Mesenchymal stem cell (in vitro differentiated cells and primary cell): ENCODE measurements around the gene IL3RA.
"Not testable (repeated sequence)": the region's sequence is repeated elsewhere in the genome, so short reads cannot be mapped to it uniquely, and the experiment has no call there.

Experiments used
- DNase-seq: peaks from one replicate; pipeline ENCODE4 v3.0.0-alpha.2; 2013
- H2AFZ ChIP-seq: one replicate; pipeline ENCODE4 v1.6.1; 2013; ENCODE audit warnings: low read depth, mild to moderate bottlenecking, control low read depth, inconsistent platforms, low read length, moderate library complexity
- H2AK5ac ChIP-seq: 2 replicates; pipeline ENCODE4 v1.6.1; 2013; ENCODE audit warnings: low read length, moderate library complexity, mild to moderate bottlenecking, inconsistent platforms; ENCODE audit not compliant: severe bottlenecking
- H2BK120ac ChIP-seq: one replicate; pipeline ENCODE4 v1.6.1; 2013; ENCODE audit warnings: low read depth, mild to moderate bottlenecking, inconsistent platforms, low read length, moderate library complexity
- H2BK12ac ChIP-seq, 2 experiments: one replicate each; pipeline ENCODE4 v1.6.1; 2013; ENCODE audit warnings: inconsistent platforms in 2 of 2, low read length in 2 of 2, mild to moderate bottlenecking in 2 of 2, moderate library complexity in 2 of 2, control low read depth in 1 of 2
- H2BK15ac ChIP-seq: one replicate; pipeline ENCODE4 v1.6.1; 2013; ENCODE audit warnings: mild to moderate bottlenecking, low read depth, inconsistent platforms; ENCODE audit not compliant: poor library complexity, severe bottlenecking
- H2BK5ac ChIP-seq: 2 replicates; pipeline ENCODE4 v1.6.1; 2013; ENCODE audit warnings: low read depth, mild to moderate bottlenecking, low read length, control low read depth, inconsistent platforms; ENCODE audit not compliant: poor library complexity, severe bottlenecking
- H3K14ac ChIP-seq, 2 experiments: one replicate each; pipeline ENCODE4 v1.6.1; 2013; ENCODE audit warnings: inconsistent platforms in 2 of 2, low read length in 2 of 2, control low read depth in 1 of 2, mild to moderate bottlenecking in 1 of 2, moderate library complexity in 1 of 2
- H3K18ac ChIP-seq, 2 experiments: one replicate each; pipeline ENCODE4 v1.6.1; 2013; ENCODE audit warnings: inconsistent platforms in 2 of 2, low read length in 2 of 2, control low read depth in 1 of 2, low read depth in 1 of 2, mild to moderate bottlenecking in 1 of 2
- H3K23ac ChIP-seq, 2 experiments: one replicate each; pipeline ENCODE4 v1.6.1; 2013; ENCODE audit warnings: inconsistent platforms in 2 of 2, low read length in 2 of 2, mild to moderate bottlenecking in 2 of 2, moderate library complexity in 2 of 2, control low read depth in 1 of 2
- H3K27ac ChIP-seq: 2 replicates; pipeline ENCODE4 v1.5.1; 2013; ENCODE audit warnings: mild to moderate bottlenecking, moderate library complexity, low read length, control low read depth, inconsistent platforms; ENCODE audit not compliant: poor library complexity, severe bottlenecking
- H3K27me3 ChIP-seq, 2 experiments: 2 replicates each; pipeline versions ENCODE4 v1.6.1 to v1.7.0; 2013; ENCODE audit warnings: low read length in 2 of 2, mild to moderate bottlenecking in 2 of 2, moderate library complexity in 2 of 2, control low read depth in 1 of 2, inconsistent platforms in 1 of 2; ENCODE audit not compliant: control insufficient read depth in 1 of 2, insufficient read depth in 1 of 2
- H3K36me3 ChIP-seq, 2 experiments: 2 replicates each; pipeline versions ENCODE4 v1.6.1 to v1.7.0; 2013; ENCODE audit warnings: low read length in 2 of 2, control low read depth in 1 of 2, inconsistent platforms in 1 of 2, low read depth in 1 of 2, mild to moderate bottlenecking in 1 of 2; ENCODE audit not compliant: insufficient read depth in 2 of 2, control insufficient read depth in 1 of 2
- H3K4ac ChIP-seq, 2 experiments: one replicate each; pipeline ENCODE4 v1.6.1; 2013; ENCODE audit warnings: inconsistent platforms in 2 of 2, low read length in 2 of 2, mild to moderate bottlenecking in 2 of 2, moderate library complexity in 2 of 2, control low read depth in 1 of 2, low read depth in 1 of 2
- H3K4me1 ChIP-seq: 2 replicates; pipeline ENCODE4 v1.6.1; 2013; ENCODE audit warnings: low read depth, low read length, control low read depth; ENCODE audit not compliant: control insufficient read depth, insufficient read depth
- H3K4me2 ChIP-seq: 2 replicates; pipeline ENCODE4 v1.6.1; 2013; ENCODE audit warnings: low read length, mild to moderate bottlenecking, inconsistent platforms; ENCODE audit not compliant: poor library complexity, severe bottlenecking
- H3K4me3 ChIP-seq, 2 experiments: 2 replicates each; pipeline versions ENCODE4 v1.5.1 to v1.7.0; 2013; ENCODE audit warnings: low read length in 2 of 2, mild to moderate bottlenecking in 2 of 2, control low read depth in 1 of 2, low read depth in 1 of 2; ENCODE audit not compliant: insufficient read depth in 1 of 2
- H3K79me1 ChIP-seq: replicated peaks from 2 replicates; pipeline ENCODE4 v1.6.1; 2013; ENCODE audit warnings: mild to moderate bottlenecking, control low read depth, low read length, inconsistent platforms; ENCODE audit not compliant: poor library complexity, severe bottlenecking
- H3K9ac ChIP-seq: 2 replicates; pipeline ENCODE4 v1.7.0; 2013; ENCODE audit warnings: mild to moderate bottlenecking, low read length, moderate library complexity
- H3K9me3 ChIP-seq: 2 replicates; pipeline ENCODE4 v1.7.0; 2013; ENCODE audit warnings: mild to moderate bottlenecking, low read length; ENCODE audit not compliant: control insufficient read depth
- H4K8ac ChIP-seq: one replicate; pipeline ENCODE4 v1.6.1; 2013; ENCODE audit warnings: inconsistent platforms, mild to moderate bottlenecking, low read length, moderate library complexity
- H4K91ac ChIP-seq: one replicate; pipeline ENCODE4 v1.6.1; 2013; ENCODE audit warnings: mild to moderate bottlenecking, low read length, inconsistent platforms
- WGBS: methylation state at CpG from one replicate; pipeline ENCODE4 v1.1.7; 2013; ENCODE audit warnings: mixed read lengths; 5-methylcytosine and 5-hydroxymethylcytosine counted together

Gene IL3RA

DNA sequence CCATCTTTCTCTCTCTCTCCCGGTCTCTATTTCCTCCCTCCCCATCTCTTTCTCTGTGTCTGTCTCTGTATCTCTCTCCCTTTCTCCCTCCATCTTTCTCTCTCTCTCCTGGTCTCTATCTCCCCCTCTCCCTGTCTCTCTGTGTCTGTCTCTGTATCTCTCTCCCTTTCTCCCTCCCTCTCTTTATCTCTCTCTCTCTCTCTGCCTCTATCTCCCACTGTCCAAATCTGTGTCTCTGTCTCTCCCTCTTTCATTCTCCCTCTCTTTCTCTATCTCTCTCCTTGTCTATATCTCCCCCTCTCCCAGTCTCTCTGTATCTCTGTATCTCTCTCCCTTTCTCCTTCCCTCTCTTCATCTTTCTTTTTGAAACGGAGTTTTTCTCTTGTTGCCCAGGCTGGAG lies 23.6 kb downstream of the IL3RA start:
- no peak overlapping the region for H2BK12ac ChIP-seq

DNA sequence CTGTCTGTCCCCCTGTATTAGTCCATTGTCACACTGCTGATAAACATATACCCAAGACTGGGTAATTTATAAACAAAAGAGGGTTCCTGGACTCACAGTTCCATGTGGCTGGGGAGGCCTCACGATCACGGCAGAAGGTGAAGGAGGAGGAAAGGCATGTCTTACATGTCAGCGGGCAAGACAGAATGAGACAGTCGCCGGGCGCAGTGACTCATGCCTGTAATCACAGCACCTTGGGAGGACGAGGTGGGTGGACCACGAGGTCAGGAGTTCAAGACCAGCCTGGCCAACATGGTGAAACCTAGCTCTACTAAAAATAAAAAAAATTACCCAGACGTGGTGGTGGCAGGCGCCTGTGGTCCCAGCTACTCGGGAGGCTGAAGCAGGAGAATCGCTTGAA lies 24.7 kb downstream of the IL3RA start:
- Histone ChIP-seq H3K4me3 (no peak overlapping the region), H3K27me3 (no peaks in the 10 kb centered on the region), H3K4me2 (no peak overlapping the region), H3K4me1 (no peaks in the 10 kb centered on the region), H2BK5ac (no peak overlapping the region), H3K36me3 (peaks cover 0 to 11% of the 10 kb centered on the region in 2 experiments), H3K27ac (no peak overlapping the region), H2AK5ac (no peak overlapping the region), H3K79me1 (no peaks in the 10 kb centered on the region), H2BK12ac (no peak overlapping the region), H3K4ac (no peak overlapping the region), H3K18ac (no peak overlapping the region), H2AFZ (no peak overlapping the region), H3K14ac (no peak overlapping the region), H4K8ac (no peak overlapping the region), H3K9me3 (peaks cover 2% of the 10 kb centered on the region), H4K91ac (peak overlapping the region; percentile 27), H2BK120ac (no peak overlapping the region), H2BK15ac (no peak overlapping the region), H3K9ac (no peak overlapping the region), H3K23ac (no peak overlapping the region)
- 61% methylated on average over 12 of the region's 12 CpGs for WGBS
- DNase-seq, result peak; percentile 43

More for the DNA sequence above, 23.6 kb downstream of the IL3RA start:
- Histone ChIP-seq H3K79me1 (no peaks in the 10 kb centered on the region), H3K9ac (no peak overlapping the region), H4K91ac (no peak overlapping the region), H3K18ac (no peak overlapping the region), H3K36me3 (peaks cover 4 to 11% of the 10 kb centered on the region in 2 experiments), H2AK5ac (no peak overlapping the region), H3K27me3 (no peaks in the 10 kb centered on the region), H3K4me1 (peaks cover 1% of the 10 kb centered on the region), H4K8ac (no peak overlapping the region), H2BK15ac (no peak overlapping the region), H2BK120ac (no peak overlapping the region), H3K23ac (no peak overlapping the region), H2AFZ (no peak overlapping the region), H3K4me2 (no peak overlapping the region), H2BK5ac (no peak overlapping the region), H3K9me3 (peaks cover 2% of the 10 kb centered on the region), H3K4ac (no peak overlapping the region), H3K4me3 (no peak overlapping the region), H3K14ac (no peak overlapping the region), H3K27ac (no peak overlapping the region)
- DNase-seq, result no peak
- 88% methylated on average over 2 of the region's 2 CpGs for WGBS

DNA sequence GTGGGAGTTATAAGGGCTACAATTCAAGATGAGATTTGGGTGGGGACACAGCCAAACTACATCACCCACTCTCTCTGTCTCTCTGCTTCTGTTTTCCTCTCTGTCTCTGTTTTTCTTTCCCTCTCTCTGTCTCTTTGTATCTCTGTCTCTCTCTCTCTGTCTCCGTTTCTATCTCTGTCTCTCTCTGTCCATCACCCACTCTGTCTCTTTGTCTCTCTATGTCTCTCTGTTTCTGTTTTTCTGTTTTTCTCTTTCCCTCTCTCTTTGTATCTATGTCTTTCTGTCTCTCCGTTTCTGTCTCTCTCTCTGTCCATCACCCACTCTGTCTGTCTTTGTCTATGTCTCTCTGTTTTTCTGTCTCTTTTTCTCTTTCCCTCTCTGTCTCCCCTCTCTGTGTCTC lies 25.3 kb downstream of the IL3RA start:
- H4K8ac ChIP-seq, result no peak overlapping the region
- H3K9ac ChIP-seq, result no peak overlapping the region
- no peak overlapping the region for H2AK5ac ChIP-seq
- H3K79me1 ChIP-seq, result no peaks in the 10 kb centered on the region
- no peak overlapping the region for H2BK5ac ChIP-seq
- no peak overlapping the region for H2AFZ ChIP-seq
- no peaks in the 10 kb centered on the region for H3K4me1 ChIP-seq
- peaks cover 0 to 11% of the 10 kb centered on the region in 2 experiments for H3K36me3 ChIP-seq
- no peak overlapping the region for H3K4me2 ChIP-seq
- no peak overlapping the region for H2BK12ac ChIP-seq
- H3K4me3 ChIP-seq, result no peak overlapping the region
- H2BK15ac ChIP-seq, result no peak overlapping the region
- H3K23ac ChIP-seq, result no peak overlapping the region
- H3K14ac ChIP-seq, result no peak overlapping the region
- no peaks in the 10 kb centered on the region for H3K27me3 ChIP-seq
- H2BK120ac ChIP-seq, result no peak overlapping the region
- H3K27ac ChIP-seq, result no peak overlapping the region
- no peak overlapping the region for H4K91ac ChIP-seq
- no peak overlapping the region for H3K4ac ChIP-seq
- no peak overlapping the region for H3K18ac ChIP-seq
- 86% methylated on average over 2 of the region's 2 CpGs for WGBS
- DNase-seq, result no peak
- peaks cover 2% of the 10 kb centered on the region for H3K9me3 ChIP-seq

DNA sequence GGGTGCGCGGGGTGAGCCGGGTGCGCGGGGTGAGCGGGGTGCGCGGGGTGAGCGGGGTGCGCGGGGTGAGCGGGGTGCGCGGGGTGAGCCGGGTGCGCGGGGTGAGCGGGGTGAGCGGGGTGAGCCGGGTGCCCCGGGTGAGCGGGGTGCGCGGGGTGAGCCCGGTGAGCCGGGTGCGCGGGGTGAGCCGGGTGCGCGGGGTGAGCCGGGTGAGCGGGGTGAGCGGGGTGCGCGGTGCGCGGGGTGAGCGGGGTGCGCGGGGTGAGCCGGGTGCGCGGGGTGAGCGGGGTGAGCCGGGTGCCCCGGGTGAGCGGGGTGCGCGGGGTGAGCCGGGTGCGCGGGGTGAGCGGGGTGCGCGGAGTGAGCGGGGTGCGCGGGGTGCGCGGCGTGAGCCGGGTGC lies 29.8 kb downstream of the IL3RA start:
- H3K27ac ChIP-seq, H3K27me3 ChIP-seq, H2AK5ac ChIP-seq, H3K4me3 ChIP-seq, H3K9ac ChIP-seq, H2BK5ac ChIP-seq, H4K91ac ChIP-seq, H2BK12ac ChIP-seq, H2BK15ac ChIP-seq, H3K9me3 ChIP-seq, H3K4me1 ChIP-seq, H3K14ac ChIP-seq, H3K4ac ChIP-seq, H2BK120ac ChIP-seq, H3K23ac ChIP-seq, H3K36me3 ChIP-seq, H3K79me1 ChIP-seq, H2AFZ ChIP-seq, H4K8ac ChIP-seq, H3K4me2 ChIP-seq, DNase-seq, H3K18ac ChIP-seq: not testable (repeated sequence)
- WGBS, result no CpG with 5 or more reads among the region's 63 CpGs
